Endometrial microvascular endothelial cells (primary cell): ENCODE results near the gene CBFA2T3. TPM values are rescaled to one million over a fixed set of nuclear protein-coding genes. Genes with fewer than 3 reads are reported as not detected.

Experiments used
- in situ Hi-C: cut with HindIII; loops from 2 replicates; pipeline ENCODE4 v1.10.0; 2017; ENCODE audit warnings: low sequenced_read_pairs, low pct_unique_long_range_greater_than_20kb; ENCODE audit errors: inconsistent ontology term
- total RNA-seq: library from RNA; depleted of rRNA; stranded (reverse); fragments of >200 nt; gene quantifications from one replicate; pipeline ENCODE4 v1.2.3, GENCODE V29; 2015; ENCODE audit errors: inconsistent ontology term

Gene CBFA2T3
- total RNA-seq, 1 donor from 2014 or later = not detected

DNA sequence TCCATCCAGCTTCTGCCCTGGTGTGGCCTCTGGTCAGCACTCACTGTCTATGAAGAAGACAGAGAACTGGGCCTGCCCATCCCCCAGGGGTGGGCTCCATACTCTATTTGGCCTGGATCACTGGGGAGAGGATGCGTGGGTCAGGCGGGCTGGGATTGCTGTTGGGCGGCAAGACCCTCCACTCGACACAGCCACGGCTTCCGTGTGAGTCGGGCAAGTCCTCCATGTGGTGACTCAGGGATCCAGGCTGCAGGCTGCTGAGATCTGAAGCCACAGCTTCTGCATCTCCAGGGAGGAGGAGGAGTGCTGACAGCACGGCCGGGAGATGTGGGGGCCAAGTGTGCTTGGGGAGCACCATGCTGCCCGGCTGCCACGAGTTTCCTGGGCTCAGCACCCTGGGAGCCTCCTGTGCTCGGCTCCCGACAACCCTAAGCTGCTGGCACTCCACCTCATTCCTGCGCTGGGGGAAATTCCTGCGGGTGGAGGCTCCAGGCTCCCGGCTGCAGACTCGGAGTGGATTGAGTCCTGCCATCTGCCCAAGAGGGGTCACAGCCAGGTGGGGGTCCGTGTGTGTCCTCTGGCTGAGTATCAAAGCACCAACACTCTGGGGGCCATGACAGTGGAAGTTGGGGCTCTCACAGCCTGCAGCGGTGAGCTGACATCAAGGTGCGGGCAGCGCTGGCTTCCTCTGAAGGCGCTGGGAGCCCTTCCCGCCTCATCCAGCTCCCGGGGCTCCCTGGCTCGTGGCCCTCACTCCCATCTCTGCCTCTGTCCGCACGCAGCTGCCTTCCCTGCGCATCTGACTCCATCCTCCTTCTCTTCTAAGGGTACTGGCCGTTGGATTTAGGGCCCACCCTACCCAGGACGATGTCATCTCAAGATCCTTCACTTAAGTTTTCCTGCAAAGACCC is 24.4 kb upstream of the CBFA2T3 start:
- in situ Hi-C loops = no loop called here

DNA sequence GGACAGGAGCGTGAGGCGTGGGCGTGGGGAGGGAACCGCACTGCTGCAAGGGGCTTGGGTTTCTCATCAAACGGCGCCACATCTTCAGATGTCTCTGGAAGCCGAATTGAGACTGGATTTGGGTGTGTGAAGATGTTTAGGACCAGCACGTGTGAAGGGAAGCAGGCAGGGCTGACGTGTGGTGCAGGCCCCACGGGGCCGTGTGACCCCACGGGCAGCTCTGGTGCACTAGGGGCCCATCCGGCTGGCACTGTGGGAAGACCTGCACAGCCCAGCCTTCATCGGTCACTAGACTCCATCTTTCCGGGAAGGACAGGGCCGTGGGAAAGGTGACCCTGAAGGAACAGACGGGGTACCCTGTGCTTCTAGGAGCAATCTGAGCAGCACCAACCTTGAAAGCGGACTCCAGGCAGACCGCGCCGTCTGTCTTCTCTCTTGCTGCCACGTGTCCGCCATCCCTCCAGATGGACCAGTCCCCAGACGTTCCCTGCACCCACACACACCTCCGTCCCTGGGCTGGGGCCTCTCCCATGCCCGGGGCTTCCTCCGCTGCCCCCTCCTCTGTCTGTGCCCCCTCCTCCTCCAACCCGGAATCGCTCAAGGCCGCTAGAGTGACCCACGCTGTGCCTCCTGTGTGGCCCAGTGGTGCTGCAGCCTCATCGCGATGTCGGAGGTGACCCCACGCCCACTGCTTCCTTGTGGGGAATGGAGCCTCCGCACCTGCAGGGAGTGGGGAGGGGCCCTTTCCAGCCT is 23.4 kb upstream of the CBFA2T3 start:
- in situ Hi-C loops = no loop called here

- in situ Hi-C loops = no loop called here
Measured at GRCh38 chr16:88999457-89000206, 22.6 kb upstream of the CBFA2T3 start.

DNA sequence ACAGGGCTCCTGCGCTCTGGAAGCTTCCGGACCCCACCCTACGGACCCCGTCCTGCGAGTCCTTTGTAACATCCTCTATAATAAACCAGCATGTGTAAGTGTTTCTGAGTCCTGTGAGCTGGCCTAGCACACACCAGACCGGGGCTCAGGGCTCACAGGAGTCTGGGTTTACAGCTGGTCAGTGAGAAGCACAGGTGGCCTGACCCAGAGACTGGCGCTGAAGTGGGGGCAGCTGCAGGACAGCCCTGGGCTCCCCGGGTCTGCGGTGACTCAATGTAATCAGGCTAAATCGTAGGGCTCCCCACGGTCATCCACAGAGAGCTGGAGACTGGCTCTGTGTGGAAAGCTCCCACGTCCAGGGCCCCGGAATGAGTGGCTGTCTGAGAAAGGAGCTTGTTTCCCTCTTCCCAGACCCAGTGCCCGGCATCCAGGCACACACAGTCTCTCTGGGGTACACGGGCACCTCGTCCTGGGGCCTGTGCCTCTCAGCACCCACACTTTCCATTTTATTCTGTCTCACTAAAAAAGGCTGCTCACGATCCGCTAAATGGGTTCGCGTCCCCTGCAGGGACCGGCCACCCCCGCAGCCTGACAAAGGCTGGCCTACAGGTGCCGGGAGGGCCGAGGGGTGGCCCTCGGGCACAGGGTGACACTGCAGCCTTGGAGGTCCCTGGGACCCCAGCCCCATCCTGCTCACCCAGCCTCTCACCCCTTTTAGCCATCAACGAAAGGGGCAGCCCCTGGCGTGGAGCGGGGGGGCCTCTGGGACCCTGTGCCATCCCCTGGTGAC is 18.9 kb upstream of the CBFA2T3 start:
- in situ Hi-C loops = no loop called here

- in situ Hi-C loops = no loop called here
Measured at GRCh38 chr16:88995194-88995593, 18.2 kb upstream of the CBFA2T3 start.

DNA sequence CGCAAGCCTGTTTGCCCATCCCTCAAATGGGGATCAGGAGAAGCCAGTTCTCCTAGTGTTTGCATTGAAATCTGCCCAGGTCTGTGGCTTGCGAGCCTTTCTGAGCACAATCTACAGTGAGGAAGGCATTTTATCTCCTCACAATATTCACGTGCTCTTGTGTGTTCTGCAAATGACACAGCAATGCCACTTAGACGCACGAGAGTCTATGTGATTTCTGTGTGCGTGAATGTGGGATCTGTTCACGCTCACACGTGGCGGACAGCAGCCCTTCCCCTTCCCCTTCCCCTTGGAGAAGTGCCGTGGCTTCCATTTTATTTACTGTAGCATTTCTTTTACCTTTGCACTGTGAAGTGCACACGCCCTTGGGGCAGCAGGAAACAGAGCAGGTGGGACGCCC is 17.7 kb upstream of the CBFA2T3 start:
- in situ Hi-C loops = no loop called here

DNA sequence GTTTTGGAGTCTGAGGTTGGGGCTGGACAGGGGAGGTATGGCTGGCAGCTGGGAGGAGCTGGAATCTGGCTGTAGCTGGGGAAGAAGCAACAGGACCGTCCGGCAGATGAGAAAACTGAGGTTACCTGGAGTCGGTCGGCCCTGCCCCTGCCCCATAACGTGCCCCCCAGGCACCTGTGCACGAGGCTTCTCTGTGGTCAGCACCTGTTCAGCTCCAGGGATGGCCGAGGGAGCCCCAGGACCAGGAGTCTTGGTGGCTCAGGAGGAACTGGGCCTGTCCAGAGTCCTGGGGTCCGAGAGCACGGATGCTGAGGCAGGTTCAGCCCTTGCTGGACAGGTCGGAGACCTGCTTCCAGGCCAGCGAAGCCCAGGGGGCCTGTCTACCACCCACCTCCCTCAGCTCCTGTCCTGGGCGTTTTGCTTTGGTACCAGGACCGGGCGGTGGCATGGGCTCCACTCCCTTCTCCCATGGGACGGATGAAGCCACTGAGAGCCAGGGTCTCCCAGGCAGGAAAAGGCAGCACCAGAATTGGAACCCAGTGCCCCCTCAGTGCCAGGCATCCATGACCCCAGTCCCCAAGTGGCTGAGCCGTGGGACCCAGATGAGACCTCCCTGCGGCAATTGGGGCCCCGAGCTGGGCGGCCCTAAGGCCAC is 17.1 kb upstream of the CBFA2T3 start:
- in situ Hi-C loops = no loop called here

DNA sequence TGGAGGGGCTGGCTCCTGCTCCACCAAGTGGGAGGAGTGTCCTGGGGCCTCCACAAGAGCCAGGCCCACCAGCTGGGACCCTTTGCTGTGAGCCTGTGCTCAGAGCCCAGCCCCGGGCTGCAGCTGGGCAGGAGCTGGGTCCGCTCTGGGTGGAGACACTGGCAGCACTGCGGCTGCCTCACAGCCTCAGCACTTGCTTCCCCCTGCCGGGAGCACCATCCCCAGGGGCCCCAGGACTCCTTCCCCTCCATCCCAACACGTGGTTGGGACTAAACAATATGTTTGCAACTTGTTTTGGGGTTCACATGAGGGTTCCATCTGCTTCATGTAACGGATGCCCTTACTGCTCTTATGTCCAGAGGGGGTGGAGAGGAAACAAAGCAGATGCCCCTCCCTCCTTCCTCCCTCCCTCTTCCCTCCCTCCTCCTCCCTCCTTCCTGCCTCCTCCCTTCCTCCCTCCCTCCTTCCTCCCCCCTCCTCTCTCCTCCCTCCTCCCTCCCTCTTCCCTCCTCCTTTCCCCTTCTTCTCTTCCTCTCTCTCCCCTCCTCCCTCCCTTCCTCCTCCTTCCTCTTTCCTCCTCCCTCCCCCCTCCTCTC is 16.3 kb upstream of the CBFA2T3 start:
- in situ Hi-C loops = no loop called here

GRCh38 chr16:88992351-88993165 is 15.6 kb upstream of the CBFA2T3 start:
- in situ Hi-C loops = no loop called here

DNA sequence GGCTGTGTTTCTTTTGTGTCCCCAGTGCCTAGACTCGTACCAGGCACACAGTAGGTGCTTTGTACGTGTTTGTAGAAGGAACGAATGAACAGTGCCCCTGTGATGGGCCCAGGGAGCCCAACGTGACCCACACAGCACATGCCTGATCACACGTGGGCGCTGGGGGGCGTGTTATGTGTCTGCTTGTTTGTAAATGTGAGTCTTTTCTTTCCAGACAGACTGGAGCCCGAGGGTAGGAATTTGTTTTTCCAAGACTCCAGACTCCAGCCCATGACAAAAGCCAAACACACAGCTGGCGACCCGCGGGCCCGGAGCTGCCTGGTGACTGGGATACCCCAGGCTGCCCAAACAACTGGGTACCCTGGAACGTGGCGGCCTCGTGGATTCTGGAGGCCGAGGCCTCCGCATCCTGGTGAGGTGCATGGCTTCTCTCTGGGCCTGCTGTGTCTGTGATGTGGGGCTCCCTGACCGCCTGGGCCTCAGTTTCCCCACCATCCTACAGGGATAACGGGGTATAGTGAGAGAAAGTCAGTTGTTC is 14.9 kb upstream of the CBFA2T3 start:
- in situ Hi-C loops = no loop called here

GRCh38 chr16:88989852-88990547 is 13.0 kb upstream of the CBFA2T3 start:
- in situ Hi-C loops = no loop called here

GRCh38 chr16:88988980-88989811 is 12.2 kb upstream of the CBFA2T3 start:
- in situ Hi-C loops = no loop called here

- in situ Hi-C loops = no loop called here
Measured at GRCh38 chr16:88985521-88985920, 8.5 kb upstream of the CBFA2T3 start.

DNA sequence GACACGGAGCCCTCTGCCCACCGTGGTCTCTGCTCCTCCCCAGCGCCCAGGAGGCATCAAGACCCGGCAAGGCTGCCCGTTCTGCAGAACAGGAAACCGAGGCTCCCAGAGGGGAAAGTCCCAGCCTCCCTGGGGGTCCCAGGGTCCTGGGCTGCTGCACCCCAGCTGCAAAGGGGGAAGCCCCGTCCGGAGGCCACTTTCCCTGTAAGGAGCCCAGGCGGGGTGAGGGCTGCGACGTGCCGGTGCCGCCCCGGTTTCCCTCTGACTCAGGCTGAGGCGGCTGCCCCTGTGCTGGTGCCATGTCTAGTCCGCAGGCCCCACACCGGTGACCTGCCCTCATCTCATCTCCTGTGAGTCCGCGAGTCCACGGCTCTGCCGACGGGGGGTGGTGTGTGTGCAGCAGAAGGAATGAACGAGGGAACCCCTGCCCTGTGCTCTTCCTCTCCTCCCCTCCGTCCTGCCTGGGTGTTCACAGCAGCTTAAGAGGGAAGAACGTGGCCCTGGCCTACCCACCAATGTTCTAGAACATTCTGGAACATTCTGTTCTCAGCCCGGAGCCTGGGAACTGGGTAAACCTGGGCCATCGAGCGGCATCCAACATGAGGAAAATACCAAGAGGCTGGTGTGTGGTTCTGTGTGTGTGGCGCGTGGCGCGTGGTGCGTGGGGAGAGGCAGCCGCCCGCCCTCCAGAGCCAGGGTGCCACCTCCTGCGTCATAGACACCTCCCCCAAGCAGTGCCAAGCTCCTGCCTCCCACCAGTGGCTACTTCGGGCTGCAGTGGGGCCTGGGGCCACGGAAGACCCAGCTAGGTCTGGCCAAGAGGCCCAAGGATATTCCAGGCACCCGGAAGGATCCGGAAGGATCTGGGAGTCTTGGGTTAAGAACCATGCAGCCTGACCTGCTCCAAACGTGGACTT is 7.0 kb upstream of the CBFA2T3 start:
- in situ Hi-C loops = no loop called here

- in situ Hi-C loops = no loop called here
Measured at GRCh38 chr16:88983165-88983564, 6.2 kb upstream of the CBFA2T3 start.
